GM12878 (cell line): ENCODE results near the gene EPHA5. TPM values are rescaled to one million over a fixed set of nuclear protein-coding genes. Genes with fewer than 3 reads are reported as not detected.

Experiments
- ATAC-seq: fragments of 200-7000 bp; cut with Tn5 transposase; 3 replicates; pipeline ENCODE4 v1.9.1; 2020; ENCODE audit warnings: mild to moderate bottlenecking, moderate library complexity
- BruUV-seq: library from RNA; stranded (reverse); fragments of 400-500 nt; replicated peaks from 2 replicates; lab custom pipeline; 2021; lab: Mats Ljungman, UMichigan
- CTCF ChIA-PET: fragments of 300-600 bp; sonication (Branson Sonifier 250); formaldehyde crosslinking; extraction: SDS; loops from one replicate; lab custom pipeline; 2021; ENCODE audit warnings: inconsistent platforms; lab: Yijun Ruan, JAX
- POLR2A ChIA-PET: fragments of 350-600 bp; formaldehyde crosslinking; extraction: SDS; loops from one replicate; lab custom pipeline; 2021; ENCODE audit warnings: inconsistent platforms; lab: Charles Lee
- RAD21 ChIA-PET: fragments of 300-600 bp; sonication (Branson Sonifier 250); formaldehyde crosslinking; loops from one replicate; lab custom pipeline; 2023; ENCODE audit warnings: antibody characterized with exemption; ENCODE audit not compliant: unreplicated experiment; lab: Charles Lee
- SMC1A ChIA-PET: fragments of 300-600 bp; sonication (Branson Sonifier 250); formaldehyde crosslinking; loops from one replicate; lab custom pipeline; 2023; ENCODE audit not compliant: unreplicated experiment, uncharacterized antibody; lab: Charles Lee
- DNase-seq: peaks from one replicate; pipeline ENCODE4 v3.0.0-alpha.2; 2011; ENCODE audit warnings: low read depth, low spot score
- FAIRE-seq: peaks from 3 replicates; lab custom pipeline; 2011; peaks lifted over from hg19 to GRCh38; lab: Jason Lieb, UNC
- H2AFZ ChIP-seq: 2 replicates; pipeline ENCODE4 v1.6.0; 2011; ENCODE audit warnings: low read depth, low read length, control low read depth; ENCODE audit not compliant: control insufficient read depth
- H3K27ac ChIP-seq: 2 replicates; pipeline ENCODE4 v1.5.1; 2011; ENCODE audit warnings: control low read depth; ENCODE audit not compliant: control insufficient read depth, insufficient read depth
- H3K27me3 ChIP-seq, 2 experiments: replicated peaks in 1 of 2; 2 replicates each; pipeline versions ENCODE4 v1.6.0 to v1.6.1; 2011; ENCODE audit warnings: low read length in 1 of 2; ENCODE audit not compliant: control insufficient read depth in 2 of 2, insufficient read depth in 2 of 2
- H3K36me3 ChIP-seq, 2 experiments: 2 replicates each; pipeline ENCODE4 v1.5.1; 2011; ENCODE audit warnings: low read length in 1 of 2; ENCODE audit not compliant: control insufficient read depth in 2 of 2, insufficient read depth in 2 of 2
- H3K4me1 ChIP-seq: 2 replicates; pipeline ENCODE4 v1.6.1; 2011; ENCODE audit warnings: mild to moderate bottlenecking, low read length, moderate library complexity, mixed read lengths; ENCODE audit not compliant: control insufficient read depth, insufficient read depth
- H3K4me2 ChIP-seq: 2 replicates; pipeline ENCODE4 v1.6.0; 2011; ENCODE audit warnings: control low read depth; ENCODE audit not compliant: control insufficient read depth, insufficient read depth
- H3K4me3 ChIP-seq: fragments of 200-600 bp; sonication (generic); 2 replicates; pipeline ENCODE4 v1.5.1; 2016
- H3K79me2 ChIP-seq: 2 replicates; pipeline ENCODE4 v1.6.0; 2011; ENCODE audit warnings: low read length; ENCODE audit not compliant: control insufficient read depth, insufficient read depth
- H3K9ac ChIP-seq: 2 replicates; pipeline ENCODE4 v1.8.0; 2011; ENCODE audit warnings: low read length, control low read depth, mixed read lengths; ENCODE audit not compliant: control insufficient read depth, insufficient read depth
- H3K9me3 ChIP-seq: replicated peaks from 3 replicates; pipeline ENCODE4 v1.5.1; 2011; ENCODE audit warnings: mild to moderate bottlenecking, low read length; ENCODE audit not compliant: control insufficient read depth, insufficient read depth
- H4K20me1 ChIP-seq: 2 replicates; pipeline ENCODE4 v1.6.0; 2011; ENCODE audit not compliant: control insufficient read depth, insufficient read depth
- ATF3 ChIP-seq: IDR thresholded peaks from 2 replicates; pipeline ENCODE4 v1.6.1; 2011; ENCODE audit warnings: low read depth, mild to moderate bottlenecking, low read length, moderate library complexity, borderline replicate concordance; ENCODE audit errors: extremely low read depth
- CHD2 ChIP-seq: IDR thresholded peaks from 2 replicates; pipeline ENCODE4 v1.6.1; 2011; ENCODE audit warnings: low read depth, low read length, improper control_type of control experiment, borderline replicate concordance
- HDAC2 ChIP-seq: fragments of 200-600 bp; sonication (generic); IDR thresholded peaks from 2 replicates; pipeline ENCODE4 v1.6.1; 2017
- MAX ChIP-seq: IDR thresholded peaks from 2 replicates; pipeline ENCODE4 v1.6.1; 2012; ENCODE audit warnings: low read depth, low read length, improper control_type of control experiment
- MEF2A ChIP-seq: IDR thresholded peaks from 2 replicates; pipeline ENCODE4 v1.6.1; 2011; ENCODE audit warnings: low read depth, mild to moderate bottlenecking, low read length, moderate library complexity; ENCODE audit not compliant: insufficient read depth
- MXI1 ChIP-seq: fragments of 150-350 bp; IDR thresholded peaks from 2 replicates; pipeline ENCODE4 v1.6.1; 2011; ENCODE audit warnings: low read depth, mild to moderate bottlenecking, inconsistent platforms, low read length, improper control_type of control experiment
- NFYA ChIP-seq: IDR thresholded peaks from 2 replicates; pipeline ENCODE4 v1.6.1; 2011; ENCODE audit warnings: low read depth, mild to moderate bottlenecking, low read length, improper control_type of control experiment, borderline replicate concordance
- NFYB ChIP-seq: IDR thresholded peaks from 2 replicates; pipeline ENCODE4 v1.6.1; 2011; ENCODE audit warnings: low read depth, mild to moderate bottlenecking, low read length, improper control_type of control experiment, moderate library complexity; ENCODE audit not compliant: insufficient read depth
- NR2C1 ChIP-seq: fragments of 450-650 bp; IDR thresholded peaks from 2 replicates; pipeline ENCODE4 v1.6.1; 2017; ENCODE audit warnings: antibody characterized with exemption, mild to moderate bottlenecking, moderate library complexity
- PML ChIP-seq: IDR thresholded peaks from 2 replicates; pipeline ENCODE4 v1.6.1; 2012; ENCODE audit warnings: low read length, inconsistent platforms
- RELA ChIP-seq: fragments of 450-650 bp; IDR thresholded peaks from 2 replicates; pipeline ENCODE4 v1.8.0; 2014; ENCODE audit warnings: borderline replicate concordance; ENCODE audit not compliant: partially characterized antibody
- RFX5 ChIP-seq: IDR thresholded peaks from 2 replicates; pipeline ENCODE4 v1.6.1; 2011; ENCODE audit warnings: low read depth, low read length, improper control_type of control experiment
- SPI1 ChIP-seq: IDR thresholded peaks from 2 replicates; pipeline ENCODE4 v1.6.1; 2011; ENCODE audit warnings: low read depth, mild to moderate bottlenecking, low read length, moderate library complexity, borderline replicate concordance; ENCODE audit not compliant: insufficient read depth
- TBL1XR1 ChIP-seq: IDR thresholded peaks from 2 replicates; pipeline ENCODE4 v1.6.1; 2012; ENCODE audit warnings: low read depth, low read length, improper control_type of control experiment
- TCF7 ChIP-seq: IDR thresholded peaks from 2 replicates; pipeline ENCODE4 v1.6.1; 2014; ENCODE audit warnings: antibody characterized with exemption, borderline replicate concordance
- ZNF274 ChIP-seq: IDR thresholded peaks from one replicate; pipeline ENCODE4 v1.8.0; 2011; ENCODE audit not compliant: insufficient read length, insufficient read depth
- WGBS: methylation state at CpG from one replicate; pipeline ENCODE4 v1.1.6; 2016; ENCODE audit warnings: low lambda C conversion rate; ENCODE audit not compliant: insufficient replicate concordance, insufficient coverage; ENCODE audit errors: missing lambda C conversion rate; 5-methylcytosine and 5-hydroxymethylcytosine counted together
- in situ Hi-C: fragments of 300-500 bp; cut with MboI; formaldehyde crosslinking; loops from 9 replicates; pipeline ENCODE4 v1.14.3; 2018; ENCODE audit warnings: mixed read lengths
- intact Hi-C: fragments of 100-400 bp; cut with micrococcal nuclease; formaldehyde crosslinking; loops from one replicate; pipeline ENCODE4 v1.14.2; 2022; ENCODE audit not compliant: unreplicated experiment
- polyA plus RNA-seq, 11 experiments: library from polyadenylated mRNA; depleted of rRNA in 4 of 11; unstranded in 6 of 11; stranded (reverse) in 5 of 11; fragments of >200 nt; fragmentation: Nextera tagmentation in 4 of 11; fragmentation: Illumina TruSeq in 1 of 11; extraction: Ambion mirVana in 4 of 11; extraction: Trizol in 1 of 11; gene quantifications; 1 replicate in 1 of 11; 2 replicates in 10 of 11; pipeline versions ENCODE4 v1.2.1 to v1.2.3, GENCODE V29; 2011 to 2016; ENCODE audit warnings: inconsistent platforms in 2 of 11, missing spikeins in 2 of 11, low read depth in 1 of 11
- total RNA-seq, 4 experiments: library from RNA; depleted of rRNA in 3 of 4; stranded (reverse); fragments of >200 nt in 3 of 4; fragmentation: Illumina TruSeq in 1 of 4; extraction: Trizol in 1 of 4; gene quantifications; 2 replicates each; pipeline versions ENCODE4 v1.2.1 to v1.2.3, GENCODE V29; 2013 to 2021
- TF ChIP-seq, protein P1 (sequence below): fragments of 450-650 bp; IDR thresholded peaks from 2 replicates; pipeline ENCODE4 v1.6.1; 2014; ENCODE audit warnings: mild to moderate bottlenecking

Gene EPHA5
- total and polyA plus RNA-seq, 10 of the 15 experiments (the other 5 are each of a cell fraction or from before 2014, with no cell fraction given): not detected

- no peak for TF ChIP-seq TCF7
Measured at GRCh38 chr4:65623506-65623905, 46.8 kb downstream of the EPHA5 start (continued).

DNA sequence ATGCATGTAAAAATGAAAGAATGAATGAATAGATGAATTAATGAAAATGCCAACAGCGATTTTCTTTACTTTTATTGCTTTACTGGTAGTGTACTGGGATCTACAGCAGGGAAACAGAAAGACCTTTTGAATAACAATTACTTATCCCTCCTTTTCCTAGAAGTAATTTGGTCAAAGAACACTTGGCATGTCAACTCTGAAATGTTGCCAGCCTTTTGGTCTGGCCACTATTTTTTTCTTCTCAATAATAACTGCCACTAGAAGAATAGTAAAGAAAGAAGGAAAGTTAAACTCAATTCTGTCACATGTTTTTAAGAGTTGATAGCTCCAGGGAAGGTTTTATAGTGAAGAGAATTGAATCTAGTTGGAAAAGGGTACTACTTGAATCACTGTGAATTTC is 52.9 kb downstream of the EPHA5 start:
- TF ChIP-seq TBL1XR1 (no peak), MXI1 (no peak), CHD2 (no peak), SPI1 (no peak), RELA (no peak), MAX (no peak), NFYA (no peak), PML (no peak), MEF2A (no peak), ATF3 (no peak), NFYB (no peak), HDAC2 (no peak), ZNF274 (no peak), RFX5 (no peak), NR2C1 (no peak)
- TF ChIP-seq, protein P1, sequence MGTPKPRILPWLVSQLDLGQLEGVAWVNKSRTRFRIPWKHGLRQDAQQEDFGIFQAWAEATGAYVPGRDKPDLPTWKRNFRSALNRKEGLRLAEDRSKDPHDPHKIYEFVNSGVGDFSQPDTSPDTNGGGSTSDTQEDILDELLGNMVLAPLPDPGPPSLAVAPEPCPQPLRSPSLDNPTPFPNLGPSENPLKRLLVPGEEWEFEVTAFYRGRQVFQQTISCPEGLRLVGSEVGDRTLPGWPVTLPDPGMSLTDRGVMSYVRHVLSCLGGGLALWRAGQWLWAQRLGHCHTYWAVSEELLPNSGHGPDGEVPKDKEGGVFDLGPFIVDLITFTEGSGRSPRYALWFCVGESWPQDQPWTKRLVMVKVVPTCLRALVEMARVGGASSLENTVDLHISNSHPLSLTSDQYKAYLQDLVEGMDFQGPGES: no peak
- 0% methylated on average over 1 of the region's 1 CpG for WGBS
- Histone ChIP-seq H3K9ac (no peak overlapping the region), H4K20me1 (no peaks in the 10 kb centered on the region), H3K4me3 (no peak overlapping the region), H3K36me3 (no peaks in the 10 kb centered on the region), H3K79me2 (no peaks in the 10 kb centered on the region), H3K27ac (no peak overlapping the region), H3K4me2 (no peak overlapping the region), H3K27me3 (no peaks in the 10 kb centered on the region), H3K9me3 (no peaks in the 10 kb centered on the region), H2AFZ (no peak overlapping the region), H3K4me1 (no peaks in the 10 kb centered on the region)
- ChIA-PET POLR2A (no interaction called here), CTCF (no interaction called here), SMC1A (no interaction called here), RAD21 (no interaction called here)
- intact Hi-C loops (no loop called here), in situ Hi-C loops (no loop called here)
- no peak for ATAC-seq
- no TSS peak for BruUV-seq
- no peak for DNase-seq
- no peak for FAIRE-seq
